ENCODE results near the gene CCDC178.
A peak's percentile ranks its signal among the peaks of the same experiment; 100 is the strongest.
"Not testable (repeated sequence)": the region's sequence is repeated elsewhere in the genome, so short reads cannot be mapped to it uniquely, and the experiment has no call there.

Gene CCDC178

DNA sequence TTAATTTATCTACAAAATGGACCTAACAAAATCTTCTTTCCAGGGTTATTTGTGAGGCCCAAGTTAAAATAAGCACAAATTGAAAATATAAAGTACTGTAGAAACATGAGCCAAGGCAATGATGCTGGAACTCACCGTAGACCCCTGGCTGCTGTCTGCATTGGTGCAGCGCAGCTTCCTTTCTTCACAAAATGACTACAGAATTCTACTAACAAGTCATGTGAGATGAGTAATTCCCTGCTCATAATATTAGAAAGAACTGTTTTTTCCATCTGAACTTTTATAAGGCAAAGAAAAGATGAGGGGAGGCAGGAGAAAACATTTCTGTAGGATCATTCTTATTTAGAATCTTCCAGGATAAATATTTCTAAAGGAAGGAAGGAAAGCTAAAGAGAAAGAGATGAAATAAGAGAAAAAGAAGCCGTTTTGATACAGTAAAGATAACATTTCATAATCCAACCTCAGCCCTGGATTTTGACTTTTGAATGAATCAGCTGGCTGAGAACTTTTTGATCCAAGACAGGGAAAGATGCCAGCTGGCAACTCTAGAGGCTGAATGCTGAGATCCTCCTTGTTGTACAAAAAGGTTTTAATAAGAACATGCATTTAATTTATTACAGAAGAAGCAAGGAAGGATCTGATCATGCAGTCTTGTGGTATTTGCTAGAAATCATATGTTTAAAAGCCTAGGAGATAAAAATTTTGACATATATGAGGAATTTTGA, 483.8 kb downstream of the CCDC178 start:
- no peak for DNase-seq (ENCODE audit: low read depth, low spot score)
- TF ChIP-seq FOXP2 (optimal IDR thresholded peaks at IDR 0.05; ENCODE audit: control extremely low read depth, extremely low read length, insufficient read depth) (no peak), POLR2AphosphoS5 (IDR thresholded peaks at IDR 0.05; ENCODE audit: borderline replicate concordance, low read depth, low read length) (no peak), EZH2 (IDR thresholded peaks at IDR 0.05) (no peak)
- H3K9me3 ChIP-seq (ENCODE audit: low read depth, low read length), result no peaks in the 10 kb centered on the region
- H3K9ac ChIP-seq (ENCODE audit: insufficient read length), result no peak overlapping the region
- no peaks in the 10 kb centered on the region for H3K36me3 ChIP-seq (ENCODE audit: insufficient read depth, low read length)
- H3K27ac ChIP-seq, result no peak overlapping the region
- 0 out of 2 replicates have a peak overlapping the region, but pooled peaks have one; percentile 3 for H3K4me3 ChIP-seq

DNA sequence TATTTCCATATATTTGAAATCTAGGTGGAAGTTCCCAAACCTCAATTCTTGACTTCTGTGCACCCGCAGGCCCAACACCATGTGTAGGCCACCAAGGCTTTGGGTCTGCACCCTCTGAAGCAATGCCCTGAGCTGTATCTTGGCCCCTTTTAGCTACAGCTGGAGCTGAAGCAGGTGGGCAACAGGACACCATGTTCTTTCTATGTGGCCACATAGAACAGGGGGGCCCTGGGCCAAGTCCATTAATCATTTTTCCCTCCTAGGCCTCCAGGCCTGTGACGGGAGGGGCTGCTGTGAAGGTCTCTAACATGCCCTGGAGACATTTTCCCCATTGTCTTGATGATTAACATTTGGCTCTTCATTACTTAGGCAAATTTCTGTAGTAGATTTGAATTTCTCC, 488.2 kb downstream of the CCDC178 start:
- H3K4me3 ChIP-seq; H3K9me3 ChIP-seq (ENCODE audit: low read depth, low read length); H3K9ac ChIP-seq (ENCODE audit: insufficient read length); H3K36me3 ChIP-seq (ENCODE audit: insufficient read depth, low read length); DNase-seq (ENCODE audit: low read depth, low spot score); H3K27ac ChIP-seq: not testable (repeated sequence)

- no peaks in the 10 kb centered on the region for H3K9me3 ChIP-seq (ENCODE audit: low read depth, low read length)
- H3K36me3 ChIP-seq (ENCODE audit: insufficient read depth, low read length), result no peaks in the 10 kb centered on the region
- no peak overlapping the region for H3K4me3 ChIP-seq
- no peak for TF ChIP-seq FOXP2 (optimal IDR thresholded peaks at IDR 0.05; ENCODE audit: control extremely low read depth, extremely low read length, insufficient read depth)
- DNase-seq (ENCODE audit: low read depth, low spot score), result no peak
- H3K27ac ChIP-seq, result no peak overlapping the region
- no peak overlapping the region for H3K9ac ChIP-seq (ENCODE audit: insufficient read length)
Observed at GRCh38 chr18:32937597-32937996, 502.9 kb downstream of the CCDC178 start.

DNA sequence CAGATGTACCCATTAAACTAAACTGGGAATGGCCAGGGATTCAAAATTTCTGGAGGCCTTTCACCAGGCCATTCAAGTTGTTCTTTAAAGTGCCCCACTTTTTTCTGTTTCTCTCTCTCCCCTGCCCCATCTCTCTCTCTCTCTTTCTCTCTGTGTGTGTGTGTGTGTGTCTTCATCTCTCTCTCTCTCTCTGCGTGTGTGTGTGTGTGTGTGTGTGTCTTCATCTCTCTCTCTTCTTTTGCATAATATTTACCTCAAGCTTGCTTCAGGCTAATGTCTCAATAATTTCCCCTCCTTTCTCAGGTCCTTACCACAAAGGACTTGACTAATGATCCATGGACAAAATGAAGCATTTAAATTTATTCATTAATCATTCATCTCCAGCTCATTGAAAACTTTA, 503.5 kb downstream of the CCDC178 start:
- no peak for DNase-seq (ENCODE audit: low read depth, low spot score)
- Histone ChIP-seq H3K4me3 (no peak overlapping the region), H3K27ac (no peak overlapping the region), H3K9ac (ENCODE audit: insufficient read length) (no peak overlapping the region), H3K36me3 (ENCODE audit: insufficient read depth, low read length) (no peaks in the 10 kb centered on the region), H3K9me3 (ENCODE audit: low read depth, low read length) (no peaks in the 10 kb centered on the region)
- TF ChIP-seq POLR2AphosphoS5 (IDR thresholded peaks at IDR 0.05; ENCODE audit: borderline replicate concordance, low read depth, low read length) (no peak), EZH2 (IDR thresholded peaks at IDR 0.05) (no peak), FOXP2 (optimal IDR thresholded peaks at IDR 0.05; ENCODE audit: control extremely low read depth, extremely low read length, insufficient read depth) (no peak)

- no peak for DNase-seq (ENCODE audit: low read depth, low spot score)
- Histone ChIP-seq H3K9ac (ENCODE audit: insufficient read length) (peak overlapping the region; percentile 20), H3K4me3 (peak overlapping the region; percentile 19), H3K9me3 (ENCODE audit: low read depth, low read length) (no peaks in the 10 kb centered on the region), H3K27ac (peak overlapping the region; percentile 69), H3K36me3 (ENCODE audit: insufficient read depth, low read length) (no peaks in the 10 kb centered on the region)
- TF ChIP-seq FOXP2 (optimal IDR thresholded peaks at IDR 0.05; ENCODE audit: control extremely low read depth, extremely low read length, insufficient read depth) (no peak), EZH2 (IDR thresholded peaks at IDR 0.05) (no peak), POLR2AphosphoS5 (IDR thresholded peaks at IDR 0.05; ENCODE audit: borderline replicate concordance, low read depth, low read length) (no peak)
Observed at GRCh38 chr18:32934201-32934600, 506.3 kb downstream of the CCDC178 start.

DNA sequence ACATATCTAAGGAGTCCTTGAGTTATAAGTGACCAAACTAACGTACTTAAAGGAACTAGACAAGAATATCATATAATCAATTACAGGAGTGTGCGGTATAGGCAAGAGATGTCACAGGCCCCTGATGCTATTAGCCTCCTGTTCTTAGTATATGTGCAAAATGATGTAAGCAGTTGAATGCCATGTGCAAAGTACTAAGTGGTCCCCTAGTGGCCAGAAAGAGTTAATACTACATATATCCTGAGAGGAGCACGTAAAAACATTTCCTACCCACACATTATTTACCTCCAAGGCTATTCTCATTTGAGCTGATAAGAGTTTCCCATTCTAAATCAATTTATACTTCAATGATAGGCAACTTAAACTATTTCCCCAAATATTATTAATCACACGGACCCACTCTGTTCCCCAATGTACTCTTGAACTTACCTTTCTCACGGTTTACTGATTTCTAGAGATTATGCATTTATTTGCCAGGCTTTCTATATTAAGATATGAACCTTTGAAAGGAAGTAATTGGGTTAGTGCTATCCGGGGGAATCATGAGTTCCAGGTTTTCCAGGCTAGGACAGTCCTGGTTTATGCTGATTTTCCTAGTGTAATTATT, 509.7 kb downstream of the CCDC178 start:
- Histone ChIP-seq H3K4me3 (no peak overlapping the region), H3K9me3 (ENCODE audit: low read depth, low read length) (no peaks in the 10 kb centered on the region), H3K27ac (no peak overlapping the region), H3K9ac (ENCODE audit: insufficient read length) (no peak overlapping the region), H3K36me3 (ENCODE audit: insufficient read depth, low read length) (no peaks in the 10 kb centered on the region)
- DNase-seq (ENCODE audit: low read depth, low spot score), result no peak
- TF ChIP-seq EZH2 (IDR thresholded peaks at IDR 0.05) (no peak), FOXP2 (optimal IDR thresholded peaks at IDR 0.05; ENCODE audit: control extremely low read depth, extremely low read length, insufficient read depth) (no peak), POLR2AphosphoS5 (IDR thresholded peaks at IDR 0.05; ENCODE audit: borderline replicate concordance, low read depth, low read length) (no peak)

DNA sequence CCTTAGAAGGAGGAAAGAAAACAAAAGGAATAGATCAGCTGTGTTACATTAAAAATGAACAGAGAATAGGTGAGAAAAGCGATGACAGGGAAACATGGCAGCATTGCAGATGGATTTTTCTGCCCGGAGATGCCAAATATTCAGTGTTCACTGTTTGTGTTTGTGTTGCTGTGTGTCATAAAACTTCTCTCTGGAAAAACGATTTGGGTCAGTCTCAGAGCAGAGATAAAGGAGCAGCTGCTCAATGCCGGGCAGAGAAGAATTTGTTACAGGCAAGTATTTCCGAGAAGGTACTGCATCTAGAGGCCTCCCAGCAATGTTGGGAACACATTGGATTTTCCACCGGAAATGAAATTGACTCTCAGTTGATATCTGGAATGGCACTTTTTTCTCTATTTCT, 511.3 kb downstream of the CCDC178 start:
- H3K36me3 ChIP-seq (ENCODE audit: insufficient read depth, low read length), result no peaks in the 10 kb centered on the region
- TF ChIP-seq EZH2 (IDR thresholded peaks at IDR 0.05) (no peak), POLR2AphosphoS5 (IDR thresholded peaks at IDR 0.05; ENCODE audit: borderline replicate concordance, low read depth, low read length) (no peak), FOXP2 (optimal IDR thresholded peaks at IDR 0.05; ENCODE audit: control extremely low read depth, extremely low read length, insufficient read depth) (no peak)
- no peak overlapping the region for H3K27ac ChIP-seq
- H3K9ac ChIP-seq (ENCODE audit: insufficient read length), result no peak overlapping the region
- no peak for DNase-seq (ENCODE audit: low read depth, low spot score)
- no peak overlapping the region for H3K4me3 ChIP-seq
- H3K9me3 ChIP-seq (ENCODE audit: low read depth, low read length), result no peaks in the 10 kb centered on the region

GRCh38 chr18:32922951-32923430, 517.5 kb downstream of the CCDC178 start:
- DNase-seq (ENCODE audit: low read depth, low spot score), result no peak
- H3K9ac ChIP-seq (ENCODE audit: insufficient read length), result no peak overlapping the region
- H3K9me3 ChIP-seq (ENCODE audit: low read depth, low read length), result no peaks in the 10 kb centered on the region
- TF ChIP-seq FOXP2 (optimal IDR thresholded peaks at IDR 0.05; ENCODE audit: control extremely low read depth, extremely low read length, insufficient read depth), result no peak
- no peak for TF ChIP-seq EZH2 (IDR thresholded peaks at IDR 0.05)
- TF ChIP-seq POLR2AphosphoS5 (IDR thresholded peaks at IDR 0.05; ENCODE audit: borderline replicate concordance, low read depth, low read length), result no peak
- no peaks in the 10 kb centered on the region for H3K36me3 ChIP-seq (ENCODE audit: insufficient read depth, low read length)
- no peak overlapping the region for H3K27ac ChIP-seq
- H3K4me3 ChIP-seq, result no peak overlapping the region

Data from SK-N-MC (cell line).